Astrocyte of the cerebellum (primary cell): Measurements from ENCODE around the gene TCEAL6.
A peak's percentile ranks its signal among the peaks of the same experiment; 100 is the strongest.
"Not testable (repeated sequence)": the region's sequence is repeated elsewhere in the genome, so short reads cannot be mapped to it uniquely, and the experiment has no call there.

Experiments used
- DNase-seq: peaks from one replicate; pipeline ENCODE4 v3.0.0-alpha.2; 2011; ENCODE audit warnings: low read depth
- H3K4me3 ChIP-seq: 2 replicates; pipeline ENCODE4 v1.5.1; 2011; ENCODE audit warnings: mild to moderate bottlenecking, low read depth, low read length, moderate library complexity
- in situ Hi-C: cut with HindIII; loops from 2 replicates; pipeline ENCODE4 v1.10.0; 2017; ENCODE audit warnings: low sequenced_read_pairs
- TF ChIP-seq, protein P1 (sequence below): IDR thresholded peaks from 2 replicates; pipeline ENCODE4 v1.5.1; 2012; ENCODE audit warnings: low read length, low read depth, moderate library complexity, mild to moderate bottlenecking; ENCODE audit errors: missing control alignments

The TCEAL6 gene

DNA sequence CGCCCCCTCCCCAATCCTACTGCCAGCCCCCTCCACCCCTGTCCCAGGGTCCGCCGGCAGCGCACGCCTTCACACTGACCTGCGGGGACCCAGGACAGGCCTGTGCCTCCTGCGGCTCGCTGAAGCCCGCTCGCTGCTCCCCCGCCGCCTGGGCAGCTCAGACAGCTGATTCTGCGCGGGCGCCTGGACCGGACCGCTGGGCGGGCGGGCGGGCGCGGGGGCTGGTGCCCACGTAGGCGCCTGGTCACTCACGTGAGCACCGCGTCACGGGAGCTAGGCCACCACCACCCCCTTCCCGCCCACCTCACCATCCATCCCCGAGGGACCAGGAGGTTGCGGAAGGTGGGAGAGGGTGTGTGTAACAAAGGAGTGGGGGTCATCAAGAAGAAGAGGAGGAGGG is at the start of gene TCEAL6:
TSS of gene TCEAL6 (minus strand) at position 208 of the 400 bp plus-strand sequence.
- DNase-seq, H3K4me3 ChIP-seq, in situ Hi-C loops: not testable (repeated sequence)

DNA sequence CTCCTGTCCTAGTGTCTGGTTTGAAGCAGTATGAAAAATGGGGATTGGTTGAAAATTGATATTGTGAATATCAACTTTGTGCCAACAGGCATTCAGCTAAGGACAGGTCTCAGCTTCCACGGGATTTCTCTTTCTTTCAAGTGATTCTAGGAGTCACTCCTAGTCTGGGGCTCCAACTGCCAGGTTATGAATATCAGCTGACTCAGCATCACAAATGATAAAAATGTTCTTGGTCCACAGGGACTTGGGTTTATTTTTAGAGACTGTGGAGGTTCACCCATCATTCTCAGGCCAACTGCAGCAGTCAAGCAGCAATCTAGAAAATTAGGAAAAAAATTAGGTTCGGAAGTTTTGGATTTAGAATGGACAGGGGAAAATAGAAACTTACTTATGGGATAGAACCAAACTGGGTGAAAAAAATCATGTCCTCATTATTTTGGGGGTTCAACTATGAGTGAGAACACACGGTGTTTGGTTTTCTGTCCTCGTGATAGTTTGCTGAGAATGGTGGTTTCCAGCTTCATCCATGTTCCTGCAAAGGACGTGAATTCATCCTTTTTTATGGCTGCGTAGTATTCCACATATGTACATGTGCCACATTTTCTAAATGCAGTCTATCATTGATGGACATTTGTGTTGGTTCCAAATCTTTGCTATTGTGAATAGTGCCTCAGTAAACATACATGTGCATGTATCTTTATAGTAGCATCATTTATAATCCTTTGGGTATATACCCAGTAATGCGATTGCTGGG is 43.9 kb upstream of the TCEAL6 start:
- TF ChIP-seq, protein P1, sequence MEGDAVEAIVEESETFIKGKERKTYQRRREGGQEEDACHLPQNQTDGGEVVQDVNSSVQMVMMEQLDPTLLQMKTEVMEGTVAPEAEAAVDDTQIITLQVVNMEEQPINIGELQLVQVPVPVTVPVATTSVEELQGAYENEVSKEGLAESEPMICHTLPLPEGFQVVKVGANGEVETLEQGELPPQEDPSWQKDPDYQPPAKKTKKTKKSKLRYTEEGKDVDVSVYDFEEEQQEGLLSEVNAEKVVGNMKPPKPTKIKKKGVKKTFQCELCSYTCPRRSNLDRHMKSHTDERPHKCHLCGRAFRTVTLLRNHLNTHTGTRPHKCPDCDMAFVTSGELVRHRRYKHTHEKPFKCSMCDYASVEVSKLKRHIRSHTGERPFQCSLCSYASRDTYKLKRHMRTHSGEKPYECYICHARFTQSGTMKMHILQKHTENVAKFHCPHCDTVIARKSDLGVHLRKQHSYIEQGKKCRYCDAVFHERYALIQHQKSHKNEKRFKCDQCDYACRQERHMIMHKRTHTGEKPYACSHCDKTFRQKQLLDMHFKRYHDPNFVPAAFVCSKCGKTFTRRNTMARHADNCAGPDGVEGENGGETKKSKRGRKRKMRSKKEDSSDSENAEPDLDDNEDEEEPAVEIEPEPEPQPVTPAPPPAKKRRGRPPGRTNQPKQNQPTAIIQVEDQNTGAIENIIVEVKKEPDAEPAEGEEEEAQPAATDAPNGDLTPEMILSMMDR, result no peak
- H3K4me3 ChIP-seq, result no peak overlapping the region
- DNase-seq, result no peak
- in situ Hi-C loops, result no loop called here

DNA sequence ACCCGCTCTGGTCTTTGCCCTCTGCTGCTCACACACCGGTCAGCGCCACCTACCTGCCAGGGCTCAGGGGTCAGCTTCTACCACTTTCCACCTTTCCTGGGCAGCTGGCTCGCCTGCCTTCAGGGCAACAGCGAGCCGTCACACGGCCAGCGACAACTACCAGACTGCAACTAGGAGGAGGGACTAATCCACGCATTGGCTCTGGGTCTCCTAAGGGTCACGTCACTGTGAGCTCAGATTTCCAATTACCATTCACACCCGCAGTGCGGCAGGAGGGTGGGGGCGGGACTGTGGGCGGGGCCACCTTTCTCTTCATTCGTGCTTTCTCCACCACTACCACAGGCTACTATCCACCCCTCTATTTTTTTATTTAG is 13.5 kb upstream of the TCEAL6 start, which contains the start of gene BEX5:
TSS of gene BEX5 (minus strand) at position 172 of the 374 bp plus-strand sequence. CDS start 1,712 bp downstream, outside the sequence.
- DNase-seq, result peak; percentile 11
- H3K4me3 ChIP-seq, result peak within 1 kb of the TSS; percentile 44
- TF ChIP-seq, protein P1, result no peak
- in situ Hi-C loops, result no loop called here

DNA sequence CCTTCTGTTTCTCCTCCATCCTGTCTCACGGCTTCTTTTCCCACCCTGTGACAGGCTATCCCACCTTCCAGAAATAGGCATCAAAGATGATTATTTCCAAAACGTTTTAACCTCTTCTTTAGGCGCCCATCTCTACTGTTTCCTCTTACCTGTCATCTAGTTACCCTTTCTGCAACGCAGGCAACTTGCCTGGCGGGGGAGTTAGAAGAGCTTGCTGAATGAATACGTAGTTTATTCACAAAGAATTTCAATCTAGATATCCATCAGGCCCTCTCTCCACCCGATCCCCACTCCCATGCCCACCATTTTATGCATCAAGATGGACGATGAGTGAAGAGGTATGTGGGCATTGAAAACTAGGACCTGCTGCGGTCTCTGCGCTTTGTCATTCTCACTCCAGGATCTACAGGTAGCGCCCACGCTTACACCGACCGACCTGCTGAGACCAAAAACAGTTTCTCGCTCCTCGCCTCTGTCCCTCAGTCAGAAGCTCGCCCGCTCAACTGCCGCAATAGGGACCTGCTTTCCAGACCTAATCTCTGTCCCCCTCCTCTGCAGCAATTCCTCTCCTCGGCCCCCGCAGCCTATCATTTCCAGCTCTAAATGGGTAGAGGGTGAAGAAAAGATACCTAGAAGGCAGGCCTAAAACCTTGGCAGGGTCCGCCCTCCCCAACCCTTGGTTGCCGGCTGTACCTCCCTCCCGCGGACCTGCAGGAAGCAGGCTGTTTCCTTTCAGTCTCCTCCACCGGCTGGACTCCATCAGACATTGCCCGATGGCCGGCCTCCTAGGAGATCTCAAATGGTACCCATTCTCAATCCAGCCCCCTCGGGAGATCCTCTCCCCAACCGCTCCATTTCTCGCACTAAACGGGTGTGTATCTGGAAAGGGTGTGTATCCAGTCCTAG is 12.9 kb upstream of the TCEAL6 start:
- TF ChIP-seq, protein P1, result no peak
- in situ Hi-C loops, result no loop called here
- DNase-seq, result no peak
- peak overlapping the region; percentile 44 for H3K4me3 ChIP-seq

DNA sequence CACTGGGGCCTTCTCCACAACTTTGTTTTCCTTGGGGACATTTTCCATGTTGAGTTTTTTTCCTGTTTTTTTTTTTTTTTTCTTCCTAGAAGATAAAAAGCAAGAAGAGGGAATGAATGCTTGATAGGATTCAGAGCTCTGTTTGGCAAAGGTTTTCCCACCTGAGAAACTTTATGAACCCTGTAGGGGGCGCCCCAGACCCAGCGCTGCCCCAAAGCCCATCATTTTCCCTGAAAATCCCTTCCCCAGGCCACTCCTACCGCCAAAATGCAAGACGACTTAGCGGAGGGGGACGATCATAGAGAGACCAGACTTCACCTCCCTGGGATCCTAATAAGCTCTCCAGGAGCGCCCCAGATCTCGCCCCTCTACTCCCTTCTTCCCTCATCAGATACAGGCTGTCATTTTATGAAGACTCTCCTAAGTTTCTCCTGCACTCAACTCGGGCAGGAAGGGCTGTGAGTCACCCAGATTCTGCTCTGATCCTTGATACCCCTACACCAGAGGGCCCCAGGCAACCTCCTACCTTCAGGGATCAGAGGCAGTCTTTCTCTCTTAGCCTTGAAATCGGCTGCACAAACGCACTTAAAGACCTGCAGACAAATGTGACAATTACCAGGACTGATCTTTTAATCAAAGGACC is 12.1 kb upstream of the TCEAL6 start:
- in situ Hi-C loops, result no loop called here
- TF ChIP-seq, protein P1, result no peak
- DNase-seq, result no peak
- no peak overlapping the region for H3K4me3 ChIP-seq

DNA sequence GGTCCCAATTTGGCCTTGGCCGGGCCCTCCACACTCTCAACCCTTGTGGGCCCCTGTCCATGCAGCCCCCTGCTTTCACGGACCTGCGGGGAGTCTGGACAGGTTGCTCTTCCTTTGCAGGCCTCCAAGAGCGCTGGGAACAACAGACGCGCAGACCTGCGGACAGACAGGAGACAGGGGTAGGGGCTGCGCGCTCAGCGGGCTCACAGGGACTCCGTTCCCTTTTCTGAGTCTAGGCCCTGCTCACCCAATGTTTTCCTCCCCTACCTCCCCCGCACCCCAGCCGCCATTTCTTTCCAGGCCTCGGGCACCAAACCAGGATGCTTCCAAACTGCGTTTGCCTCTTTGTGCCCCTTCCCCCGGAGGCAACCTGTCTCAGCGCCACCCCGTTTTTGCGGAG is 650 bp downstream of the TCEAL6 start:
- in situ Hi-C loops, H3K4me3 ChIP-seq, DNase-seq: not testable (repeated sequence)

DNA sequence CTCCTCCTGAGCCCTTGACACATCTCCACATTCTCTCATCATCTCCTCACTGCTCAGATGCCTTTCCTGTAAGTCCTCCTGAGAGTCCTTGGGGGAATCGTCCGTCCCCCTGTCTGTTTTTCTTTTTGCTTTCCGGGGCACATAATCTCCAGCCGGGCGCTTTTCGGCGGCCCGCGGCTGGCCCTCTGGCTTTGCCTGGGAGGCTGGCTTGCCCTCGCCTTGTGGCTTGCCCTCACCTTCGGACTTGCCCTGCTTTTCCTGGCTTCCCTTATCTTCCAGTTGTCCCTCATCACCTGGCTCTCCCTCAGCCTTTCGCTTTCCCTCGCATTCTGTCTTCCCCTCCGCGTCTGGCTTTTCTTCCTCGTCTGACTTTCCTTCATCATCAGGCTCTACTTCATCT is 1.4 kb downstream of the TCEAL6 start:
- in situ Hi-C loops, DNase-seq, H3K4me3 ChIP-seq: not testable (repeated sequence)
